GM12878 (cell line): ENCODE results near the gene RANBP3. TPM values are rescaled to one million over a fixed set of nuclear protein-coding genes. Genes with fewer than 3 reads are reported as not detected.

Source experiments
- ATAC-seq: fragments of 200-7000 bp; cut with Tn5 transposase; 3 replicates; pipeline ENCODE4 v1.9.1; 2020; ENCODE audit warnings: mild to moderate bottlenecking, moderate library complexity
- BruUV-seq: library from RNA; stranded (reverse); fragments of 400-500 nt; replicated peaks from 2 replicates; lab custom pipeline; 2021; lab: Mats Ljungman, UMichigan
- CTCF ChIA-PET: fragments of 300-600 bp; sonication (Branson Sonifier 250); formaldehyde crosslinking; extraction: SDS; loops from one replicate; lab custom pipeline; 2021; ENCODE audit warnings: inconsistent platforms; lab: Yijun Ruan, JAX
- POLR2A ChIA-PET: fragments of 350-600 bp; formaldehyde crosslinking; extraction: SDS; loops from one replicate; lab custom pipeline; 2021; ENCODE audit warnings: inconsistent platforms; lab: Charles Lee
- RAD21 ChIA-PET: fragments of 300-600 bp; sonication (Branson Sonifier 250); formaldehyde crosslinking; loops from one replicate; lab custom pipeline; 2023; ENCODE audit warnings: antibody characterized with exemption; ENCODE audit not compliant: unreplicated experiment; lab: Charles Lee
- SMC1A ChIA-PET: fragments of 300-600 bp; sonication (Branson Sonifier 250); formaldehyde crosslinking; loops from one replicate; lab custom pipeline; 2023; ENCODE audit not compliant: unreplicated experiment, uncharacterized antibody; lab: Charles Lee
- DNase-seq: peaks from one replicate; pipeline ENCODE4 v3.0.0-alpha.2; 2011; ENCODE audit warnings: low read depth, low spot score
- FAIRE-seq: peaks from 3 replicates; lab custom pipeline; 2011; peaks lifted over from hg19 to GRCh38; lab: Jason Lieb, UNC
- H2AFZ ChIP-seq: 2 replicates; pipeline ENCODE4 v1.6.0; 2011; ENCODE audit warnings: low read depth, low read length, control low read depth; ENCODE audit not compliant: control insufficient read depth
- H3K27ac ChIP-seq: 2 replicates; pipeline ENCODE4 v1.5.1; 2011; ENCODE audit warnings: control low read depth; ENCODE audit not compliant: control insufficient read depth, insufficient read depth
- H3K27me3 ChIP-seq, 2 experiments: replicated peaks in 1 of 2; 2 replicates each; pipeline versions ENCODE4 v1.6.0 to v1.6.1; 2011; ENCODE audit warnings: low read length in 1 of 2; ENCODE audit not compliant: control insufficient read depth in 2 of 2, insufficient read depth in 2 of 2
- H3K36me3 ChIP-seq, 2 experiments: 2 replicates each; pipeline ENCODE4 v1.5.1; 2011; ENCODE audit warnings: low read length in 1 of 2; ENCODE audit not compliant: control insufficient read depth in 2 of 2, insufficient read depth in 2 of 2
- H3K4me1 ChIP-seq: 2 replicates; pipeline ENCODE4 v1.6.1; 2011; ENCODE audit warnings: mild to moderate bottlenecking, low read length, moderate library complexity, mixed read lengths; ENCODE audit not compliant: control insufficient read depth, insufficient read depth
- H3K4me2 ChIP-seq: 2 replicates; pipeline ENCODE4 v1.6.0; 2011; ENCODE audit warnings: control low read depth; ENCODE audit not compliant: control insufficient read depth, insufficient read depth
- H3K4me3 ChIP-seq: fragments of 200-600 bp; sonication (generic); 2 replicates; pipeline ENCODE4 v1.5.1; 2016
- H3K79me2 ChIP-seq: 2 replicates; pipeline ENCODE4 v1.6.0; 2011; ENCODE audit warnings: low read length; ENCODE audit not compliant: control insufficient read depth, insufficient read depth
- H3K9ac ChIP-seq: 2 replicates; pipeline ENCODE4 v1.8.0; 2011; ENCODE audit warnings: low read length, control low read depth, mixed read lengths; ENCODE audit not compliant: control insufficient read depth, insufficient read depth
- H3K9me3 ChIP-seq: replicated peaks from 3 replicates; pipeline ENCODE4 v1.5.1; 2011; ENCODE audit warnings: mild to moderate bottlenecking, low read length; ENCODE audit not compliant: control insufficient read depth, insufficient read depth
- H4K20me1 ChIP-seq: 2 replicates; pipeline ENCODE4 v1.6.0; 2011; ENCODE audit not compliant: control insufficient read depth, insufficient read depth
- IRF3 ChIP-seq: fragments of 450-650 bp; IDR thresholded peaks from 2 replicates; pipeline ENCODE4 v1.6.1; 2014; ENCODE audit warnings: mild to moderate bottlenecking
- IRF4 ChIP-seq: IDR thresholded peaks from 2 replicates; pipeline ENCODE4 v1.6.1; 2011; ENCODE audit warnings: low read depth, low read length
- WGBS: methylation state at CpG from one replicate; pipeline ENCODE4 v1.1.6; 2016; ENCODE audit warnings: low lambda C conversion rate; ENCODE audit not compliant: insufficient replicate concordance, insufficient coverage; ENCODE audit errors: missing lambda C conversion rate; 5-methylcytosine and 5-hydroxymethylcytosine counted together
- in situ Hi-C: fragments of 300-500 bp; cut with MboI; formaldehyde crosslinking; loops from 9 replicates; pipeline ENCODE4 v1.14.3; 2018; ENCODE audit warnings: mixed read lengths
- intact Hi-C: fragments of 100-400 bp; cut with micrococcal nuclease; formaldehyde crosslinking; loops from one replicate; pipeline ENCODE4 v1.14.2; 2022; ENCODE audit not compliant: unreplicated experiment
- polyA plus RNA-seq, 11 experiments: library from polyadenylated mRNA; depleted of rRNA in 4 of 11; unstranded in 6 of 11; stranded (reverse) in 5 of 11; fragments of >200 nt; fragmentation: Nextera tagmentation in 4 of 11; fragmentation: Illumina TruSeq in 1 of 11; extraction: Ambion mirVana in 4 of 11; extraction: Trizol in 1 of 11; gene quantifications; 1 replicate in 1 of 11; 2 replicates in 10 of 11; pipeline versions ENCODE4 v1.2.1 to v1.2.3, GENCODE V29; 2011 to 2016; ENCODE audit warnings: inconsistent platforms in 2 of 11, missing spikeins in 2 of 11, low read depth in 1 of 11
- total RNA-seq, 4 experiments: library from RNA; depleted of rRNA in 3 of 4; stranded (reverse); fragments of >200 nt in 3 of 4; fragmentation: Illumina TruSeq in 1 of 4; extraction: Trizol in 1 of 4; gene quantifications; 2 replicates each; pipeline versions ENCODE4 v1.2.1 to v1.2.3, GENCODE V29; 2013 to 2021

Gene RANBP3
- total and polyA plus RNA-seq, 10 of the 15 experiments (the other 5 are each of a cell fraction or from before 2014, with no cell fraction given): 1.1 to 81.6 (median 60.0) TPM

GRCh38 chr19:5950741-5951140 is 27.2 kb downstream of the RANBP3 start (continued):
- TF ChIP-seq IRF4: no peak

GRCh38 chr19:5949792-5950305 is 28.1 kb downstream of the RANBP3 start:
- Histone ChIP-seq H4K20me1 (no peaks in the 10 kb centered on the region; the same call in 1 of the 2 replicates), H3K4me1 (peaks cover 15% of the 10 kb centered on the region), H3K9me3 (no peaks in the 10 kb centered on the region), H3K4me2 (no peak overlapping the region), H3K27me3 (no peaks in the 10 kb centered on the region), H3K4me3 (no peak overlapping the region), H2AFZ (no peak overlapping the region), H3K79me2 (peaks cover 37% of the 10 kb centered on the region), H3K27ac (no peak overlapping the region), H3K36me3 (peaks cover 11 to 26% of the 10 kb centered on the region in 2 experiments; a peak in 3 of 4 replicates), H3K9ac (no peak overlapping the region)
- WGBS: 98% methylated on average over 13 of the region's 13 CpGs
- ChIA-PET CTCF (interaction anchor here (0.5 to 4.0 kb wide), 4 partner anchors 18 to 315 kb away, joined by 3 to 16 read pairs (median 8); no protein-coding TSS in a partner anchor), RAD21 (no interaction called here), SMC1A (no interaction called here), POLR2A (no interaction called here)
- in situ Hi-C loops: no loop called here
- FAIRE-seq: no peak
- TF ChIP-seq IRF3: no peak
- no peak for DNase-seq
- no TSS peak for BruUV-seq
- no peak for ATAC-seq
- intact Hi-C loops: no loop called here
